GM23338 (cell line): Measurements from ENCODE around the gene NAPSA. TPM values are rescaled to one million over a fixed set of nuclear protein-coding genes. Genes with fewer than 3 reads are reported as not detected.

ENCODE experiments used
- polyA plus RNA-seq: library from polyadenylated mRNA; unstranded; fragments of >200 nt; fragmentation: Nextera tagmentation; extraction: Ambion mirVana; gene quantifications from 2 replicates; pipeline ENCODE4 v1.2.1, GENCODE V29; 2016
- total RNA-seq: library from RNA; depleted of rRNA; stranded (reverse); fragments of >200 nt; shearing (Covaris generic); gene quantifications from 2 replicates; pipeline ENCODE4 v1.2.3, GENCODE V29; 2014; rRNA removed

Gene NAPSA
- total and polyA plus RNA-seq, 2 experiments from 2014 or later = 0.14 to 0.99 TPM

Other genes starting within 250 kb of the NAPSA start
- gene IZUMO2, start 202.4 kb downstream of the NAPSA start, total RNA-seq = 3.1 TPM in 1 of 2 replicates, not detected in the other
- gene IZUMO2, start 202.4 kb downstream of the NAPSA start, polyA plus RNA-seq = 5.0 and 6.2 TPM in 2 replicates
- 25.5 and 27.3 TPM in 2 replicates for gene MYH14, start 162.0 kb downstream of the NAPSA start, total RNA-seq
- 27.5 and 29.1 TPM in 2 replicates for gene MYH14, start 162.0 kb downstream of the NAPSA start, polyA plus RNA-seq
- 2.7 and 3.4 TPM in 2 replicates for gene KCNC3, start 36.3 kb downstream of the NAPSA start, total RNA-seq
- gene KCNC3, start 36.3 kb downstream of the NAPSA start, polyA plus RNA-seq = 0.89 and 1.3 TPM in 2 replicates
- gene NR1H2, start 10.8 kb upstream of the NAPSA start, total RNA-seq = 54.6 and 70.2 TPM in 2 replicates
- gene NR1H2, start 10.8 kb upstream of the NAPSA start, polyA plus RNA-seq = 29.8 and 32.9 TPM in 2 replicates
- gene POLD1, start 18.7 kb upstream of the NAPSA start, total RNA-seq = 141 and 173 TPM in 2 replicates
- gene POLD1, start 18.7 kb upstream of the NAPSA start, polyA plus RNA-seq = 111 and 113 TPM in 2 replicates
- 16.9 and 17.5 TPM in 2 replicates for gene SPIB, start 53.3 kb upstream of the NAPSA start, total RNA-seq
- 12.6 and 13.0 TPM in 2 replicates for gene SPIB, start 53.3 kb upstream of the NAPSA start, polyA plus RNA-seq
- gene MYBPC2, start 67.3 kb upstream of the NAPSA start, total RNA-seq = 3.8 and 4.2 TPM in 2 replicates
- 5.9 and 6.1 TPM in 2 replicates for gene MYBPC2, start 67.3 kb upstream of the NAPSA start, polyA plus RNA-seq
- gene EMC10, start 110.9 kb upstream of the NAPSA start, total RNA-seq = 86.4 and 113 TPM in 2 replicates
- gene EMC10, start 110.9 kb upstream of the NAPSA start, polyA plus RNA-seq = 24.8 and 28.2 TPM in 2 replicates
- gene GARIN5A, start 111.2 kb upstream of the NAPSA start, total RNA-seq = 13.3 and 19.9 TPM in 2 replicates
- gene GARIN5A, start 111.2 kb upstream of the NAPSA start, polyA plus RNA-seq = 24.2 and 25.0 TPM in 2 replicates
- 1.2 and 5.8 TPM in 2 replicates for gene JOSD2, start 145.6 kb upstream of the NAPSA start, total RNA-seq
- gene JOSD2, start 145.6 kb upstream of the NAPSA start, polyA plus RNA-seq = 3.3 and 4.1 TPM in 2 replicates
- gene ASPDH, start 148.3 kb upstream of the NAPSA start, total RNA-seq = not detected in 2 replicates
- not detected in 2 replicates for gene ASPDH, start 148.3 kb upstream of the NAPSA start, polyA plus RNA-seq
- 12.8 and 13.2 TPM in 2 replicates for gene LRRC4B, start 202.8 kb upstream of the NAPSA start, total RNA-seq
- gene LRRC4B, start 202.8 kb upstream of the NAPSA start, polyA plus RNA-seq = 2.0 and 2.2 TPM in 2 replicates